GM12878 (cell line): ENCODE data around the gene CYTH3.

Experiments
- DPF2 ChIP-seq: fragments of 450-650 bp; IDR thresholded peaks from 2 replicates; pipeline ENCODE4 v1.6.1; 2017; ENCODE audit warnings: mild to moderate bottlenecking
- EP300 ChIP-seq, 2 experiments: fragments of 150-350 bp in 1 of 2; IDR thresholded peaks; 2 replicates each; pipeline ENCODE4 v1.6.1; 2011 to 2012; ENCODE audit warnings: low read depth in 2 of 2, low read length in 2 of 2, borderline replicate concordance in 1 of 2, improper control_type of control experiment in 1 of 2, inconsistent platforms in 1 of 2; ENCODE audit not compliant: control insufficient read depth in 1 of 2
- EZH2 ChIP-seq: IDR thresholded peaks from 2 replicates; pipeline ENCODE4 v1.6.1; 2012; ENCODE audit warnings: low read depth, mild to moderate bottlenecking, control low read depth, inconsistent platforms, low read length, borderline replicate concordance; ENCODE audit not compliant: control insufficient read depth
- JUNB ChIP-seq: IDR thresholded peaks from 2 replicates; pipeline ENCODE4 v1.6.1; 2016; ENCODE audit warnings: antibody characterized with exemption, mild to moderate bottlenecking
- KDM1A ChIP-seq: fragments of 200-600 bp; sonication (generic); IDR thresholded peaks from 2 replicates; pipeline ENCODE4 v1.6.1; 2016; ENCODE audit warnings: borderline replicate concordance
- POLR2AphosphoS5 ChIP-seq: IDR thresholded peaks from 2 replicates; pipeline ENCODE4 v1.6.1; 2011; ENCODE audit warnings: mild to moderate bottlenecking, low read length, inconsistent platforms
- RELA ChIP-seq: fragments of 450-650 bp; IDR thresholded peaks from 2 replicates; pipeline ENCODE4 v1.8.0; 2014; ENCODE audit warnings: borderline replicate concordance; ENCODE audit not compliant: partially characterized antibody
- TARDBP ChIP-seq: IDR thresholded peaks from 2 replicates; pipeline ENCODE4 v1.6.1; 2016; ENCODE audit warnings: borderline replicate concordance
- TBL1XR1 ChIP-seq: IDR thresholded peaks from 2 replicates; pipeline ENCODE4 v1.6.1; 2012; ENCODE audit warnings: low read depth, low read length, improper control_type of control experiment
- ZZZ3 ChIP-seq: IDR thresholded peaks from 2 replicates; pipeline ENCODE4 v1.6.1; 2011; ENCODE audit warnings: low read depth; ENCODE audit not compliant: control insufficient read depth, insufficient read length
- TF ChIP-seq, protein P1 (sequence below), 3 experiments: IDR thresholded peaks in 2 of 3; conservative IDR thresholded peaks in 1 of 3; 2 replicates each; pipeline ENCODE4 v1.5.1; 2011; ENCODE audit warnings: low read depth in 3 of 3, low read length in 3 of 3, mild to moderate bottlenecking in 3 of 3, control low read depth in 2 of 3, moderate library complexity in 2 of 3, inconsistent platforms in 1 of 3, mixed read lengths in 1 of 3; ENCODE audit not compliant: control insufficient read depth in 2 of 3, insufficient read depth in 1 of 3; ENCODE audit errors: extremely low read depth in 1 of 3
- TF ChIP-seq, protein P2 (sequence below): IDR thresholded peaks from 2 replicates; pipeline ENCODE4 v1.6.1; 2012; ENCODE audit warnings: mild to moderate bottlenecking, low read depth, low read length
- TF ChIP-seq, protein P3 (sequence below): fragments of 450-650 bp; IDR thresholded peaks from 2 replicates; pipeline ENCODE4 v1.6.1; 2016; ENCODE audit warnings: mild to moderate bottlenecking, moderate library complexity, borderline replicate concordance
- TF ChIP-seq, protein P4 (sequence below): IDR thresholded peaks from 2 replicates; pipeline ENCODE4 v1.6.1; 2012; ENCODE audit warnings: low read depth, low read length, improper control_type of control experiment

DNA sequence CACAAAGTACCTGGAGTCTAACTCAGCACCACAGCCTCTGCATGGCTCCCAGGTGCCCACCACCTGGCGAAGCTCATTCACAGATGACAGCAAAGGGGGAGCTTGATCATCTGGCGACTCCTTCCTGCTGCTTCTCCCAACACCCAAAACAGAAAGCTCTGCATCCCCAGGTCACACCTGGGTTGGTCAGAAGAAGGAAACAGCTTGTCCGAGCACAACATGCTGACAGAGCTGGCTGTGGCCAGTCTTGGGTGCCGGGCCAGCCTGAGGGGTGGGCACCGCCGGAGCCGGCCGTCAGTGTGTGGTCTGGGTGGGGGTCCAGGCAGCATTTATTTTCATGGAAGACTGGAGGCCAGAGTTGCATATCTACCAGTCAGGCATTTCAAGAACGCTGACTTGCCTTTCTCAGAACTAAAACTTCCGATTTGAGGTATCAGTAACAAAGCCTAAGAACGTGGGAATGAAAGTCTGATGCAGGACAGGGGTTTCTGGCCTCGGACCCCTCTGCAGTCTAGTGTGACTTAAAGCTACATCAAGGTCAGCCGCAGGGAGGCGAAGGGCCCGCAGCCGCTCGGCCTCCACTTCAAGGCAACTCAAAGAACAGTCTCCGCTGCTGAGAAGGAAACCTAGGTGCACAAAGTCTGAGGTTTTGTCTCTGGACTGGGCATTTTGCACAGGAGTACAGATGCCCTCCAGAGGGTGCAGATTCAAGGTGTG, 109.6 kb downstream of the CYTH3 start:
- TF ChIP-seq POLR2AphosphoS5 (0 out of 2 replicates have a peak, but pooled peaks have one; percentile 8), TBL1XR1 (no peak), EP300 (IDR thresholded peaks at IDR 0.05; ENCODE audit: borderline replicate concordance in 1 of 2, control insufficient read depth in 1 of 2, low read depth in 2 of 2, low read length in 2 of 2) (no peak), EZH2 (no peak), DPF2 (no peak), ZZZ3 (no peak), RELA (no peak), JUNB (no peak), TARDBP (no peak), KDM1A (no peak)
- TF ChIP-seq, protein P1, sequence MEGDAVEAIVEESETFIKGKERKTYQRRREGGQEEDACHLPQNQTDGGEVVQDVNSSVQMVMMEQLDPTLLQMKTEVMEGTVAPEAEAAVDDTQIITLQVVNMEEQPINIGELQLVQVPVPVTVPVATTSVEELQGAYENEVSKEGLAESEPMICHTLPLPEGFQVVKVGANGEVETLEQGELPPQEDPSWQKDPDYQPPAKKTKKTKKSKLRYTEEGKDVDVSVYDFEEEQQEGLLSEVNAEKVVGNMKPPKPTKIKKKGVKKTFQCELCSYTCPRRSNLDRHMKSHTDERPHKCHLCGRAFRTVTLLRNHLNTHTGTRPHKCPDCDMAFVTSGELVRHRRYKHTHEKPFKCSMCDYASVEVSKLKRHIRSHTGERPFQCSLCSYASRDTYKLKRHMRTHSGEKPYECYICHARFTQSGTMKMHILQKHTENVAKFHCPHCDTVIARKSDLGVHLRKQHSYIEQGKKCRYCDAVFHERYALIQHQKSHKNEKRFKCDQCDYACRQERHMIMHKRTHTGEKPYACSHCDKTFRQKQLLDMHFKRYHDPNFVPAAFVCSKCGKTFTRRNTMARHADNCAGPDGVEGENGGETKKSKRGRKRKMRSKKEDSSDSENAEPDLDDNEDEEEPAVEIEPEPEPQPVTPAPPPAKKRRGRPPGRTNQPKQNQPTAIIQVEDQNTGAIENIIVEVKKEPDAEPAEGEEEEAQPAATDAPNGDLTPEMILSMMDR (IDR thresholded peaks at IDR 0.05 in 2 of 3, conservative IDR thresholded peaks at IDR 0.05 in 1 of 3; ENCODE audit: control insufficient read depth in 2 of 3, extremely low read depth in 1 of 3, insufficient read depth in 1 of 3, low read depth in 3 of 3, low read length in 3 of 3): no peak
- TF ChIP-seq, protein P2, sequence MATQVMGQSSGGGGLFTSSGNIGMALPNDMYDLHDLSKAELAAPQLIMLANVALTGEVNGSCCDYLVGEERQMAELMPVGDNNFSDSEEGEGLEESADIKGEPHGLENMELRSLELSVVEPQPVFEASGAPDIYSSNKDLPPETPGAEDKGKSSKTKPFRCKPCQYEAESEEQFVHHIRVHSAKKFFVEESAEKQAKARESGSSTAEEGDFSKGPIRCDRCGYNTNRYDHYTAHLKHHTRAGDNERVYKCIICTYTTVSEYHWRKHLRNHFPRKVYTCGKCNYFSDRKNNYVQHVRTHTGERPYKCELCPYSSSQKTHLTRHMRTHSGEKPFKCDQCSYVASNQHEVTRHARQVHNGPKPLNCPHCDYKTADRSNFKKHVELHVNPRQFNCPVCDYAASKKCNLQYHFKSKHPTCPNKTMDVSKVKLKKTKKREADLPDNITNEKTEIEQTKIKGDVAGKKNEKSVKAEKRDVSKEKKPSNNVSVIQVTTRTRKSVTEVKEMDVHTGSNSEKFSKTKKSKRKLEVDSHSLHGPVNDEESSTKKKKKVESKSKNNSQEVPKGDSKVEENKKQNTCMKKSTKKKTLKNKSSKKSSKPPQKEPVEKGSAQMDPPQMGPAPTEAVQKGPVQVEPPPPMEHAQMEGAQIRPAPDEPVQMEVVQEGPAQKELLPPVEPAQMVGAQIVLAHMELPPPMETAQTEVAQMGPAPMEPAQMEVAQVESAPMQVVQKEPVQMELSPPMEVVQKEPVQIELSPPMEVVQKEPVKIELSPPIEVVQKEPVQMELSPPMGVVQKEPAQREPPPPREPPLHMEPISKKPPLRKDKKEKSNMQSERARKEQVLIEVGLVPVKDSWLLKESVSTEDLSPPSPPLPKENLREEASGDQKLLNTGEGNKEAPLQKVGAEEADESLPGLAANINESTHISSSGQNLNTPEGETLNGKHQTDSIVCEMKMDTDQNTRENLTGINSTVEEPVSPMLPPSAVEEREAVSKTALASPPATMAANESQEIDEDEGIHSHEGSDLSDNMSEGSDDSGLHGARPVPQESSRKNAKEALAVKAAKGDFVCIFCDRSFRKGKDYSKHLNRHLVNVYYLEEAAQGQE: no peak
- TF ChIP-seq, protein P3, sequence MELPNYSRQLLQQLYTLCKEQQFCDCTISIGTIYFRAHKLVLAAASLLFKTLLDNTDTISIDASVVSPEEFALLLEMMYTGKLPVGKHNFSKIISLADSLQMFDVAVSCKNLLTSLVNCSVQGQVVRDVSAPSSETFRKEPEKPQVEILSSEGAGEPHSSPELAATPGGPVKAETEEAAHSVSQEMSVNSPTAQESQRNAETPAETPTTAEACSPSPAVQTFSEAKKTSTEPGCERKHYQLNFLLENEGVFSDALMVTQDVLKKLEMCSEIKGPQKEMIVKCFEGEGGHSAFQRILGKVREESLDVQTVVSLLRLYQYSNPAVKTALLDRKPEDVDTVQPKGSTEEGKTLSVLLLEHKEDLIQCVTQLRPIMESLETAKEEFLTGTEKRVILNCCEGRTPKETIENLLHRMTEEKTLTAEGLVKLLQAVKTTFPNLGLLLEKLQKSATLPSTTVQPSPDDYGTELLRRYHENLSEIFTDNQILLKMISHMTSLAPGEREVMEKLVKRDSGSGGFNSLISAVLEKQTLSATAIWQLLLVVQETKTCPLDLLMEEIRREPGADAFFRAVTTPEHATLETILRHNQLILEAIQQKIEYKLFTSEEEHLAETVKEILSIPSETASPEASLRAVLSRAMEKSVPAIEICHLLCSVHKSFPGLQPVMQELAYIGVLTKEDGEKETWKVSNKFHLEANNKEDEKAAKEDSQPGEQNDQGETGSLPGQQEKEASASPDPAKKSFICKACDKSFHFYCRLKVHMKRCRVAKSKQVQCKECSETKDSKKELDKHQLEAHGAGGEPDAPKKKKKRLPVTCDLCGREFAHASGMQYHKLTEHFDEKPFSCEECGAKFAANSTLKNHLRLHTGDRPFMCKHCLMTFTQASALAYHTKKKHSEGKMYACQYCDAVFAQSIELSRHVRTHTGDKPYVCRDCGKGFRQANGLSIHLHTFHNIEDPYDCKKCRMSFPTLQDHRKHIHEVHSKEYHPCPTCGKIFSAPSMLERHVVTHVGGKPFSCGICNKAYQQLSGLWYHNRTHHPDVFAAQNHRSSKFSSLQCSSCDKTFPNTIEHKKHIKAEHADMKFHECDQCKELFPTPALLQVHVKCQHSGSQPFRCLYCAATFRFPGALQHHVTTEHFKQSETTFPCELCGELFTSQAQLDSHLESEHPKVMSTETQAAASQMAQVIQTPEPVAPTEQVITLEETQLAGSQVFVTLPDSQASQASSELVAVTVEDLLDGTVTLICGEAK: no peak
- TF ChIP-seq, protein P4, sequence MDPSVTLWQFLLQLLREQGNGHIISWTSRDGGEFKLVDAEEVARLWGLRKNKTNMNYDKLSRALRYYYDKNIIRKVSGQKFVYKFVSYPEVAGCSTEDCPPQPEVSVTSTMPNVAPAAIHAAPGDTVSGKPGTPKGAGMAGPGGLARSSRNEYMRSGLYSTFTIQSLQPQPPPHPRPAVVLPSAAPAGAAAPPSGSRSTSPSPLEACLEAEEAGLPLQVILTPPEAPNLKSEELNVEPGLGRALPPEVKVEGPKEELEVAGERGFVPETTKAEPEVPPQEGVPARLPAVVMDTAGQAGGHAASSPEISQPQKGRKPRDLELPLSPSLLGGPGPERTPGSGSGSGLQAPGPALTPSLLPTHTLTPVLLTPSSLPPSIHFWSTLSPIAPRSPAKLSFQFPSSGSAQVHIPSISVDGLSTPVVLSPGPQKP: no peak
